GM23338 (cell line): Measurements from ENCODE around the gene RASA3. TPM values are rescaled to one million over a fixed set of nuclear protein-coding genes. Genes with fewer than 3 reads are reported as not detected.

Experiments used
- ATAC-seq: fragments of 200-7000 bp; cut with Tn5 transposase; 3 replicates; pipeline ENCODE4 v1.9.1; 2020
- DNase-seq: peaks from one replicate; pipeline ENCODE4 v3.0.0-alpha.2; 2015; ENCODE audit warnings: low spot score
- H2AFZ ChIP-seq: fragments of 200-600 bp; sonication (generic); 2 replicates; pipeline ENCODE4 v1.8.0; 2016; ENCODE audit warnings: antibody characterized with exemption, mild to moderate bottlenecking, moderate library complexity
- H3F3A ChIP-seq: fragments of 200-600 bp; sonication (generic); replicated peaks from 2 replicates; pipeline ENCODE4 v1.8.0; 2017; ENCODE audit warnings: antibody characterized with exemption, mixed run types, low read depth
- H3K27ac ChIP-seq: fragments of 200-600 bp; sonication (generic); 2 replicates; pipeline ENCODE4 v1.6.1; 2016; ENCODE audit warnings: low read depth
- H3K27me3 ChIP-seq: fragments of 200-600 bp; sonication (generic); 2 replicates; pipeline ENCODE4 v1.8.0; 2016; ENCODE audit warnings: mild to moderate bottlenecking, mixed run types, moderate library complexity; ENCODE audit not compliant: insufficient read depth
- H3K36me3 ChIP-seq: fragments of 200-600 bp; sonication (generic); 2 replicates; pipeline ENCODE4 v1.8.0; 2016; ENCODE audit warnings: mild to moderate bottlenecking; ENCODE audit not compliant: insufficient read depth
- H3K4me1 ChIP-seq: fragments of 200-600 bp; sonication (generic); 2 replicates; pipeline ENCODE4 v1.8.0; 2016; ENCODE audit warnings: mild to moderate bottlenecking, moderate library complexity; ENCODE audit not compliant: insufficient read depth
- H3K4me2 ChIP-seq: fragments of 200-600 bp; sonication (generic); 2 replicates; pipeline ENCODE4 v1.7.1; 2017; ENCODE audit warnings: mixed run types
- H3K4me3 ChIP-seq: fragments of 200-600 bp; sonication (generic); 2 replicates; pipeline ENCODE4 v1.6.1; 2016; ENCODE audit warnings: mixed run types
- H3K79me2 ChIP-seq: fragments of 200-600 bp; sonication (generic); replicated peaks from 2 replicates; pipeline ENCODE4 v1.8.0; 2017; ENCODE audit warnings: mild to moderate bottlenecking; ENCODE audit not compliant: insufficient read depth
- H3K9me2 ChIP-seq: fragments of 200-600 bp; sonication (generic); 2 replicates; pipeline ENCODE4 v1.8.0; 2017; ENCODE audit not compliant: insufficient read depth
- H4K20me1 ChIP-seq: fragments of 200-600 bp; sonication (generic); replicated peaks from 2 replicates; pipeline ENCODE4 v1.8.0; 2017; ENCODE audit warnings: mild to moderate bottlenecking; ENCODE audit not compliant: insufficient read depth
- H3K27ac Mint-ChIP-seq: 2 replicates; pipeline ENCODE4 v1.8.0; 2020; ENCODE audit warnings: inconsistent platforms, mild to moderate bottlenecking, moderate library complexity, mixed read lengths
- H3K27me3 Mint-ChIP-seq: 3 replicates; pipeline ENCODE4 v1.8.0; 2022; ENCODE audit warnings: low read depth, mild to moderate bottlenecking, moderate library complexity, mixed read lengths, inconsistent platforms; ENCODE audit not compliant: insufficient read depth, poor library complexity
- H3K36me3 Mint-ChIP-seq: 3 replicates; pipeline ENCODE4 v1.8.0; 2021; ENCODE audit warnings: low read depth, mild to moderate bottlenecking, inconsistent platforms, moderate library complexity, mixed read lengths
- H3K4me1 Mint-ChIP-seq: 3 replicates; pipeline ENCODE4 v1.8.0; 2020; ENCODE audit warnings: mild to moderate bottlenecking, inconsistent platforms, mixed read lengths
- H3K4me3 Mint-ChIP-seq: 3 replicates; pipeline ENCODE4 v1.8.0; 2021; ENCODE audit warnings: moderate library complexity, mild to moderate bottlenecking, inconsistent platforms, mixed read lengths
- H3K9me3 Mint-ChIP-seq: 3 replicates; pipeline ENCODE4 v1.8.0; 2020; ENCODE audit warnings: moderate library complexity, mild to moderate bottlenecking, inconsistent platforms, mixed read lengths
- ETS1 ChIP-seq: IDR thresholded peaks from 2 replicates; pipeline ENCODE4 v1.6.1; 2016; ENCODE audit warnings: antibody characterized with exemption
- EZH2 ChIP-seq: fragments of 200-600 bp; sonication (generic); IDR thresholded peaks from one replicate; pipeline ENCODE4 v1.8.0; 2017; ENCODE audit warnings: antibody characterized with exemption, mild to moderate bottlenecking, low read depth; ENCODE audit not compliant: unreplicated experiment
- EZH2phosphoT487 ChIP-seq: fragments of 200-600 bp; sonication (generic); IDR thresholded peaks from one replicate; pipeline ENCODE4 v1.8.1; 2018; ENCODE audit warnings: antibody characterized with exemption; ENCODE audit not compliant: unreplicated experiment
- JUNB ChIP-seq: IDR thresholded peaks from one replicate; pipeline ENCODE4 v1.6.1; 2016; ENCODE audit warnings: antibody characterized with exemption; ENCODE audit not compliant: unreplicated experiment
- NANOG ChIP-seq: IDR thresholded peaks from 2 replicates; pipeline ENCODE4 v1.6.1; 2016; ENCODE audit warnings: antibody characterized with exemption, borderline replicate concordance
- REST ChIP-seq: IDR thresholded peaks from one replicate; pipeline ENCODE4 v1.6.1; 2018; ENCODE audit warnings: antibody characterized with exemption; ENCODE audit not compliant: unreplicated experiment
- ZNF462 ChIP-seq: fragments of 250-450 bp; sonication (Bioruptor Pico); IDR thresholded peaks from 2 replicates; pipeline ENCODE4 v1.5.0; 2020; ENCODE audit warnings: mild to moderate bottlenecking, moderate library complexity
- polyA plus RNA-seq: library from polyadenylated mRNA; unstranded; fragments of >200 nt; fragmentation: Nextera tagmentation; extraction: Ambion mirVana; gene quantifications from 2 replicates; pipeline ENCODE4 v1.2.1, GENCODE V29; 2016
- total RNA-seq: library from RNA; depleted of rRNA; stranded (reverse); fragments of >200 nt; shearing (Covaris generic); gene quantifications from 2 replicates; pipeline ENCODE4 v1.2.3, GENCODE V29; 2014
- TF ChIP-seq, protein P1 (sequence below), 2 experiments: fragments of 200-600 bp in 1 of 2; sonication (generic) in 1 of 2; conservative IDR thresholded peaks; 2 replicates each; pipeline versions ENCODE4 v1.5.1 to v1.6.1; 2016 to 2017; ENCODE audit warnings: antibody characterized with exemption in 2 of 2, low read depth in 2 of 2, mild to moderate bottlenecking in 2 of 2, moderate library complexity in 1 of 2

The RASA3 gene
- total and polyA plus RNA-seq, 2 experiments from 2014 or later = 11.2 to 20.7 TPM

DNA sequence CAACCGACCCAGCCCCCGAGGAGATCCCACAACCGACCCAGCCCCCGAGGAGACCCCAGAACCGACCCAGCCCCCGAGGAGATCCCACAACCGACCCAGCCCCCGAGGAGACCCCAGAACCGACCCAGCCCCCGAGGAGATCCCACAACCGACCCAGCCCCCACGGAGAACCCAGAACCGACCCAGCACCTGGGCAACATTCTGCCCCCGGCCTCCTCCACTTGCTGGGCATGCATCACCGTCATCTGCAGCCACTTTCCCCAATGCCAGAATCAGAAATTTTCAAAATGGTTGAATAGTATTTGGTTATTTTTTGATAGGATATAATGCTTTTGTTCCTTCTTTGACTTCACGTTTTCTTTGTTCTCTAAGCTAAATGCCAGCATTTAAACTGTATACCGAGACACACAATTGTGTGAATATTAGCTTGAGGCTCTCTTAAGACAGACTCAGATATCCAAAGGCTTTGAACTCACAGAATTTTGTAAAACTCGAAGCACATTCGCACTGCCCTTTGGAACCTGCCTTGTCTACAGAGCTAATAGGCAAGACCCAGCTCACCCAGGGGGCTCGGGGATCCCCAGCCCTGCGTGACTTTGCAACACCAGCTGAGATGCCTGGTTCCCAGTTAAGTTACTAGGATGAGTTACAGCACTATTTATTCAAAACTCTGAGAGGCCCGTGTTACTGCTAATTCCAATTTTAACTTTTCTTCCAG is 15.5 kb upstream of the RASA3 start:
- Histone ChIP-seq H3K9me2 (no peaks in the 10 kb centered on the region), H3K4me1 (no peaks in the 10 kb centered on the region), H3K79me2 (no peaks in the 10 kb centered on the region), H3K27ac (no peak overlapping the region), H3K27me3 (no peaks in the 10 kb centered on the region), H3K36me3 (no peaks in the 10 kb centered on the region), H3K4me3 (no peak overlapping the region), H3K4me2 (no peak overlapping the region), H4K20me1 (no peaks in the 10 kb centered on the region), H2AFZ (no peak overlapping the region), H3F3A (no peaks in the 10 kb centered on the region)
- Mint-ChIP-seq H3K36me3 (no peaks in the 10 kb centered on the region), H3K9me3 (no peaks in the 10 kb centered on the region), H3K4me1 (peaks cover 10% of the 10 kb centered on the region), H3K27me3 (peaks cover 9% of the 10 kb centered on the region), H3K27ac (no peak overlapping the region), H3K4me3 (no peak overlapping the region)
- DNase-seq (no peak), ATAC-seq (no peak)
- no peak for TF ChIP-seq JUNB
- TF ChIP-seq EZH2phosphoT487 = no peak
- TF ChIP-seq ZNF462 (CRISPR knock-in tag) = no peak
- no peak for TF ChIP-seq REST
- no peak for TF ChIP-seq ETS1
- TF ChIP-seq, protein P1, sequence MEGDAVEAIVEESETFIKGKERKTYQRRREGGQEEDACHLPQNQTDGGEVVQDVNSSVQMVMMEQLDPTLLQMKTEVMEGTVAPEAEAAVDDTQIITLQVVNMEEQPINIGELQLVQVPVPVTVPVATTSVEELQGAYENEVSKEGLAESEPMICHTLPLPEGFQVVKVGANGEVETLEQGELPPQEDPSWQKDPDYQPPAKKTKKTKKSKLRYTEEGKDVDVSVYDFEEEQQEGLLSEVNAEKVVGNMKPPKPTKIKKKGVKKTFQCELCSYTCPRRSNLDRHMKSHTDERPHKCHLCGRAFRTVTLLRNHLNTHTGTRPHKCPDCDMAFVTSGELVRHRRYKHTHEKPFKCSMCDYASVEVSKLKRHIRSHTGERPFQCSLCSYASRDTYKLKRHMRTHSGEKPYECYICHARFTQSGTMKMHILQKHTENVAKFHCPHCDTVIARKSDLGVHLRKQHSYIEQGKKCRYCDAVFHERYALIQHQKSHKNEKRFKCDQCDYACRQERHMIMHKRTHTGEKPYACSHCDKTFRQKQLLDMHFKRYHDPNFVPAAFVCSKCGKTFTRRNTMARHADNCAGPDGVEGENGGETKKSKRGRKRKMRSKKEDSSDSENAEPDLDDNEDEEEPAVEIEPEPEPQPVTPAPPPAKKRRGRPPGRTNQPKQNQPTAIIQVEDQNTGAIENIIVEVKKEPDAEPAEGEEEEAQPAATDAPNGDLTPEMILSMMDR (conservative IDR thresholded peaks at IDR 0.05; ENCODE audit: low read depth in 2 of 2) = no peak
- TF ChIP-seq NANOG = no peak
- TF ChIP-seq EZH2 = no peak
